GM19351 (cell line): Measurements from ENCODE around the gene DLL4.

Experiments used
- ATAC-seq: cut with Tn5 transposase; IDR thresholded peaks from one replicate; pipeline ENCODE4 v1.9.1; 2021; ENCODE audit warnings: mild to moderate bottlenecking, moderate library complexity; ENCODE audit not compliant: unreplicated experiment

DLL4 gene

GRCh38 chr15:40984964-40985363 is 55.8 kb downstream of the DLL4 start:
- ATAC-seq, result no peak

GRCh38 chr15:40985541-40986330 is 56.6 kb downstream of the DLL4 start:
- ATAC-seq, result no peak

- no peak for ATAC-seq
Measured at GRCh38 chr15:40986820-40987219, 57.7 kb downstream of the DLL4 start.

DNA sequence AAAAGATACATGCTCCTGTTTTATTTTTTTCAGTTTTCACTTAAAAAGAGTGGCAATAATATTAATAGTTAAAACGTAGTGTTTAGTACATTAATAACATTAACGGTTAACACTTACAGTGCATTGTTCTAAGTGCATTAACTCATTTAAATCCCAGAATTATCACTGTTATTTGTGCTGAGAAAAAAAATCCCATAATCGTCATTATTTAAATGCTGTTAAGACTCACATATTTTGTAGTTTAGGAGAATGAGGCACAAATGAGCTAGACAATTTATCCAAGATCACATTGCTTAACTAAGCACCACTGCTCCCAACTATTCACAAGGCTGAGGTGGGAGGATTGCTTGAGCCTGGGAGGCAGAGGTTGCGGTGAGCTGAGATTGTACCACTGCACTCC is 59.0 kb downstream of the DLL4 start:
- no peak for ATAC-seq
